ENCODE results near the gene CACNA2D3. TPM values are rescaled to one million over a fixed set of nuclear protein-coding genes. Genes with fewer than 3 reads are reported as not detected.

CACNA2D3 gene
- total RNA-seq, 4 donors from 2014 or later = 0.30 to 9.6 (median 3.9) TPM

DNA sequence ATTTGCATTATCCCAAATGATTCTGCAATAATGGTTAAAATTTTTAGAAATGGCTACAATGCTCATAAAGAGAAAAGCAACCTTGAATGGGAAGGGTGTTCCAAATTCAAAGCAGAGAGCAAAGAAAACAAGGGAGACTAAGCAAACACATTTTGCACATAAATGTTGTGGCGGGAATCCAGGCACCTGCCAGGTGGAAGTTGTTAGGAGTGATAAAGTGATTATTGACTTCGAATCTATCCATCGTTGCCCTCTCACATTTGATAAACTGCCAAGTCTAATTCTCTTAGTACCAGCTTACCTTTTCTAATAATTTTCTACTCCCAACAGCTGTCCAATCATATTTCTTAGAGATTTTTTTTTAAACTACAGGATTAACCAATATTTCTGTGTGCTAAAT is 244.5 kb downstream of the CACNA2D3 start:
- no peak for DNase-seq (ENCODE audit: low spot score in 2 of 2)
- H3K36me3 ChIP-seq = no peaks in the 10 kb centered on the region
- TF ChIP-seq CTCF (IDR thresholded peaks at IDR 0.05) (no peak), EP300 (IDR thresholded peaks at IDR 0.05) (no peak), POLR2A (IDR thresholded peaks at IDR 0.05) (no peak)
- no peaks in the 10 kb centered on the region for H3K9me3 ChIP-seq
- no peak overlapping the region for H3K4me3 ChIP-seq
- WGBS, 2 donors = 60 to 79% methylated on average over 3 of the region's 3 CpGs
- no peaks in the 10 kb centered on the region for H3K27me3 ChIP-seq
- no peaks in the 10 kb centered on the region for H3K4me1 ChIP-seq
- no peak overlapping the region for H3K27ac ChIP-seq

- Histone ChIP-seq H3K27ac (no peak overlapping the region), H3K9me3 (no peaks in the 10 kb centered on the region), H3K4me1 (no peaks in the 10 kb centered on the region), H3K4me3 (no peak overlapping the region), H3K36me3 (no peaks in the 10 kb centered on the region), H3K27me3 (no peaks in the 10 kb centered on the region)
- WGBS, 2 donors = 37 to 53% methylated on average over 3 of the region's 3 CpGs
- no peak for DNase-seq (ENCODE audit: low spot score in 2 of 2)
- TF ChIP-seq POLR2A (IDR thresholded peaks at IDR 0.05) (no peak), EP300 (IDR thresholded peaks at IDR 0.05) (no peak), CTCF (IDR thresholded peaks at IDR 0.05) (no peak)
Observed at GRCh38 chr3:54372232-54372631, 249.9 kb downstream of the CACNA2D3 start.

DNA sequence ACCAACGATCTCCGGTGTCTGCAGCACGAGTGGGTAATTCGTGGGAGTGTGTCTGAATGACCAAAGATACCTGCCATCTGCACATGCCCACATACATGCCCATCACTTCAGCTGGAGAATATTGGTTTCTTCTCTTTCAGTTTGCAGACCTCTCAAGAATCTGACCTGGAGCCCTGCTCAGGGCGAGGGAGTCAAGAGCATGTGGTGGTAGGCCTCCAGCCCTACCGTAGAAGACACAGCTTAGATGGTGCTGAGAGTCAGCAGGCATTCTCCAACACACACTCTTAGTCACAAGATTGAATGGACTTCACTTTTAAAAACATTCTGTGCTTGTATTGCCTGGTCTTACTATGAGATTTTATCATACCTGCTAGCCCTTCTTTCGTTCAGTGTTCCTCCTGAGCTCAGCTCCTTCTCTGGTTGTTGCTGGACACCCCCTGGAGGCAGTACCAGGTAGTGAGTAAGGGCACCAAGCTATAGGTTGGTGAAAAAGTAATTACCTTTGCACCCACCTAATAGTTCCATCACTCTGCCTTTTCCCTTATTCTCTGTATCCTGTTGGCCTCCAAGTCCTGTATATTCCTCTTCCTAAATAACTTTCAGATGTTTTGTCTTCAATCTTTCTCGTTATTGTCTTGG is 252.0 kb downstream of the CACNA2D3 start:
- H3K36me3 ChIP-seq = no peaks in the 10 kb centered on the region
- DNase-seq (ENCODE audit: low spot score in 2 of 2) = no peak
- H3K9me3 ChIP-seq = no peaks in the 10 kb centered on the region
- TF ChIP-seq POLR2A (IDR thresholded peaks at IDR 0.05) = no peak
- TF ChIP-seq EP300 (IDR thresholded peaks at IDR 0.05) = no peak
- peak in 1 of 5 experiments; percentile 10 for TF ChIP-seq CTCF (IDR thresholded peaks at IDR 0.05)
- no peaks in the 10 kb centered on the region for H3K27me3 ChIP-seq
- H3K4me1 ChIP-seq = no peaks in the 10 kb centered on the region
- no peak overlapping the region for H3K27ac ChIP-seq
- 77 to 83% methylated on average over 8 of the region's 8 CpGs for WGBS, 2 donors
- no peak overlapping the region for H3K4me3 ChIP-seq

GRCh38 chr3:54376142-54376807 is 253.9 kb downstream of the CACNA2D3 start:
- no peak overlapping the region for H3K4me3 ChIP-seq
- WGBS, 2 donors = 80 to 82% methylated on average over 6 of the region's 6 CpGs
- DNase-seq (ENCODE audit: low spot score in 2 of 2) = no peak
- no peak overlapping the region for H3K27ac ChIP-seq
- H3K9me3 ChIP-seq = no peaks in the 10 kb centered on the region
- H3K4me1 ChIP-seq = no peaks in the 10 kb centered on the region
- H3K27me3 ChIP-seq = no peaks in the 10 kb centered on the region
- no peaks in the 10 kb centered on the region for H3K36me3 ChIP-seq
- TF ChIP-seq POLR2A (IDR thresholded peaks at IDR 0.05) = no peak
- TF ChIP-seq CTCF (IDR thresholded peaks at IDR 0.05) = no peak
- TF ChIP-seq EP300 (IDR thresholded peaks at IDR 0.05) = no peak

DNA sequence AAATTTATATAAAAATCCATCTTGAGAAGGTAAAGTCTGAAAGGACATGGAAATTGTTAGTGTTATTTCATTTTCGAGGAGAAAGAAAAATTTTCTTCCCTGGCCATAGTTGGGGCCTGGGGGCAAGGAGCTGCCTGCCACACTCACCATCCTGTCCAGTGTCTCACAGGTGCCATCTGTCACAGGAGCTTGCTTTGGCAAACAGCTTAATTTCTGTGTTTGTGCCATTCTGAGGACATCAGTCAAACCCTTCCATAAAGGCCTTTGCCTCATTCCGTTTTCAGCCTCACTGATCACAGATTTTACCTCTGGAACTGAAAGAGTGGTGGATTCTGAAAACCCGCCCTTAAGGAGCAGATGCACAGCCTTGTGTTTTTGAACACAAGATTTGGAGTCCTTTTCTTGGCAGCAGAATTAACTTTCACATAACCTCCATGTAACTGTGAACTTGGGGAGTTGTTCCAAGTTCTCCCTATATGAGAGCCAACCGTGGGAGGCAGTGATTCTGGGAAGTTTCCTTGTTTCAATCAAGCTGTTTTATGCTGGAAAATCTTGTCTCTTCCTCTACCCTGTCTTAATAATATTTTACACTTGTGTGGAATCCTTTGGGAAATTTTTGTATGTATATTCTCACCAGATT is 254.7 kb downstream of the CACNA2D3 start:
- H3K27ac ChIP-seq = no peak overlapping the region
- no peak for DNase-seq (ENCODE audit: low spot score in 2 of 2)
- H3K36me3 ChIP-seq = no peaks in the 10 kb centered on the region
- no peaks in the 10 kb centered on the region for H3K9me3 ChIP-seq
- no peaks in the 10 kb centered on the region for H3K4me1 ChIP-seq
- TF ChIP-seq EP300 (IDR thresholded peaks at IDR 0.05) = no peak
- no peak for TF ChIP-seq CTCF (IDR thresholded peaks at IDR 0.05)
- TF ChIP-seq POLR2A (IDR thresholded peaks at IDR 0.05) = no peak
- no peak overlapping the region for H3K4me3 ChIP-seq
- no peaks in the 10 kb centered on the region for H3K27me3 ChIP-seq
- 59 to 60% methylated on average over 4 of the region's 4 CpGs for WGBS, 2 donors

Data from tibial nerve (tissue), 4 donors.